ENCODE measurements around the gene TSPEAR. TPM values are rescaled to one million over a fixed set of nuclear protein-coding genes. Genes with fewer than 3 reads are reported as not detected.
"Not testable (repeated sequence)": the region's sequence is repeated elsewhere in the genome, so short reads cannot be mapped to it uniquely, and the experiment has no call there.

Gene TSPEAR
- total and polyA plus RNA-seq, 2 donors (not counting 1 experiment from before 2014, with no cell fraction given), result not detected

DNA sequence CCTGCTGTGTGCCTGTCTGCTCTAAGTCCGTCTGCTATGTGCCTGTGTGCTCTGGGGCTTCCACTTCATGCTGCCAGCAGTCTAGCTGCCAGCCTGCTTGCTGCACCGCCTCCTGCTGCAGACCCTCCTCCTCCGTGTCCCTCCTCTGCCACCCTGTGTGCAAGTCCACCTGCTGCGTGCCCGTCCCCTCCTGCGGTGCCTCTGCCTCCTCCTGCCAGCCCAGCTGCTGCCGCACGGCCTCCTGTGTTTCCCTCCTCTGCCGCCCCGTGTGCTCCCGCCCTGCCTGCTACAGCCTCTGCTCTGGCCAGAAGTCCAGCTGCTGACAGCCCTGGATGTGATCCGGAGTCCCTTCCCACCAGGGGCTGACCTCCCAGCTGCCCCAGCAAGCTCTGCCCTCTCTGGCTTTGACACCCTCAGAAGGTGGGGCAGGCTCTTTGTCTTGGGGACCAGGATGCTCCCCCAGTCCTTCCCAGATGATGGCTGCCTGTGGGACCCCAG lies 73.5 kb downstream of the TSPEAR start:
- not testable (repeated sequence) for H3K27ac Mint-ChIP-seq, H3K4me3 Mint-ChIP-seq

DNA sequence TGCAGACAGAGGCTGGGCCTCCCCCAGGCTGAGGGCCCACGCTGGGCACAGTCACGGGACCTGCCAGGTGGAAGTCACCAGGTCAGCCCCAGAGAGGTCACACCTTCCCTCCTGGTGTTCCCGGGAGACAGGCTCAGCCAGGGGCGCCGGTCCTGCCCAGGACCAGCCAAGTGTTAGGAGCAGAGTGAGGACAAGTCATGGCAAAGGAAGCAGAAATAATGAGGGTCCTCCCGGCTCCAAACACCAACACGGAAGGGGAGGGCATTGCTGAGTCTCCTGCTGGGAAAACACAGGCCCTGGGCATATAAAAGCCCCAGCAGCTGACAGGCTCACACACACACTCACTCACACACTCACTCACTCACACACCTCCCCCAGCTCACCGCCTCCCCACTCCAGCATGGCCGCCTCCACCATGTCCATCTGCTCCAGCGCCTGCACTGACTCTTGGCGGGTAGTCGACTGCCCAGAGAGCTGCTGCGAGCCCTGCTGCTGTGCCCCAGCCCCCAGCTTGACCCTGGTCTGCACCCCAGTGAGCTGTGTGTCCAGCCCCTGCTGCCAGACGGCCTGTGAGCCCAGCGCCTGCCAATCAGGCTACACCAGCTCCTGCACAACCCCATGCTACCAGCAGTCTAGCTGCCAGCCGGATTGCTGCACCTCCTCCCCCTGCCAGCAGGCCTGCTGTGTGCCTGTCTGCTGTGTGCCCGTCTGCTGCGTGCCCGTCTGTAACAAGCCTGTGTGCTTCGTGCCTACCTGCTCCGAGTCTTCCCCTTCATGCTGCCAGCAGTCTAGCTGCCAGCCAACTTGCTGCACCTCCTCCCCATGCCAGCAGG lies 74.1 kb downstream of the TSPEAR start, which contains the start of gene KRTAP10-10:
Gene KRTAP10-10, plus strand, starts transcription at position 339 of the 833 bp plus-strand sequence. Its CDS starts 62 bp downstream, at position 401.
- Mint-ChIP-seq H3K27ac (no peak within 1 kb of the TSS), H3K27me3 (peaks cover 31% of the 10 kb centered on the region), H3K9me3 (ENCODE audit: insufficient read depth) (peaks cover 6% of the 10 kb centered on the region), H3K4me3 (no peak within 1 kb of the TSS), H3K4me1 (no peaks in the 10 kb centered on the region)
- no peaks in the 10 kb centered on the region for H3K36me3 ChIP-seq (replicated peaks in 1 of 2; ENCODE audit: control extremely low read depth in 1 of 2, control insufficient read depth in 1 of 2, extremely low read depth in 1 of 2, insufficient read depth in 2 of 2, low read length in 1 of 2)
- intact Hi-C loops (cut with micrococcal nuclease), result no loop called here
- H3K9me3 ChIP-seq (ENCODE audit: control extremely low read depth in 1 of 3, control insufficient read depth in 2 of 3, insufficient read depth in 1 of 3, low read length in 2 of 3), result peaks cover 0 to 27% (median 11%) of the 10 kb centered on the region in 3 donors
- H2AFZ ChIP-seq (ENCODE audit: insufficient read depth, low read depth, low read length, poor library complexity, severe bottlenecking), result no peak within 1 kb of the TSS
- H3K9ac ChIP-seq (ENCODE audit: low read length), result no peak within 1 kb of the TSS
- no peaks in the 10 kb centered on the region for H4K20me1 ChIP-seq (ENCODE audit: control insufficient read depth, insufficient read depth, low read length, poor library complexity, severe bottlenecking)
- ATAC-seq (ENCODE audit: low read depth) (no peak), DNase-seq (no peak)
- ChIA-PET POLR2A (interaction anchor here (0.6 kb wide), 1 partner anchor 143 kb away, joined by 13 read pairs; no protein-coding TSS in a partner anchor), CTCF (no interaction called here)
- WGBS (ENCODE audit: insufficient coverage), result 72% methylated on average over 13 of the region's 21 CpGs
- no peak within 1 kb of the TSS for H3K27ac ChIP-seq (ENCODE audit: low read length in 2 of 2)
- H3K27me3 ChIP-seq (replicated peaks in 1 of 4; ENCODE audit: control extremely low read depth in 1 of 4, control insufficient read depth in 3 of 4, insufficient read depth in 4 of 4, low read length in 3 of 4), result peaks cover 0 to 18% (median 0%) of the 10 kb centered on the region in 4 experiments
- no peak within 1 kb of the TSS for H3K4me2 ChIP-seq (replicated peaks; ENCODE audit: low read depth, low read length, poor library complexity, severe bottlenecking)
- no peaks in the 10 kb centered on the region for H3K4me1 ChIP-seq (ENCODE audit: control insufficient read depth in 2 of 2, insufficient read depth in 2 of 2, low read length in 2 of 2)
- no peak for TF ChIP-seq EZH2 (IDR thresholded peaks at IDR 0.05; ENCODE audit: borderline replicate concordance, insufficient read depth, low read depth, low read length, poor library complexity, severe bottlenecking)
- H3K79me2 ChIP-seq (ENCODE audit: control insufficient read depth, insufficient read depth, low read length), result no peaks in the 10 kb centered on the region
- no peak within 1 kb of the TSS for H3K4me3 ChIP-seq (ENCODE audit: control extremely low read depth in 1 of 5, extremely low read depth in 1 of 5, insufficient read depth in 1 of 5, low read depth in 2 of 5, low read length in 4 of 5)

More for the DNA sequence above, 73.5 kb downstream of the TSPEAR start:
- H2AFZ ChIP-seq (ENCODE audit: insufficient read depth, low read depth, low read length, poor library complexity, severe bottlenecking); H3K9me3 Mint-ChIP-seq (ENCODE audit: insufficient read depth); H3K4me1 ChIP-seq (ENCODE audit: control insufficient read depth in 2 of 2, insufficient read depth in 2 of 2, low read length in 2 of 2); CTCF ChIA-PET; H4K20me1 ChIP-seq (ENCODE audit: control insufficient read depth, insufficient read depth, low read length, poor library complexity, severe bottlenecking); H3K9ac ChIP-seq (ENCODE audit: low read length); DNase-seq; H3K79me2 ChIP-seq (ENCODE audit: control insufficient read depth, insufficient read depth, low read length); H3K27ac ChIP-seq (ENCODE audit: low read length in 2 of 2); H3K36me3 ChIP-seq (replicated peaks in 1 of 2; ENCODE audit: control extremely low read depth in 1 of 2, control insufficient read depth in 1 of 2, extremely low read depth in 1 of 2, insufficient read depth in 2 of 2, low read length in 1 of 2); H3K4me1 Mint-ChIP-seq; ATAC-seq (ENCODE audit: low read depth); H3K4me3 ChIP-seq (ENCODE audit: control extremely low read depth in 1 of 5, extremely low read depth in 1 of 5, insufficient read depth in 1 of 5, low read depth in 2 of 5, low read length in 4 of 5); H3K4me2 ChIP-seq (replicated peaks; ENCODE audit: low read depth, low read length, poor library complexity, severe bottlenecking); intact Hi-C loops (cut with micrococcal nuclease): not testable (repeated sequence)
- Histone ChIP-seq H3K9me3 (ENCODE audit: control extremely low read depth in 1 of 3, control insufficient read depth in 2 of 3, insufficient read depth in 1 of 3, low read length in 2 of 3) (peaks cover 0 to 22% (median 8%) of the 10 kb centered on the region in 3 donors), H3K27me3 (replicated peaks in 1 of 4; ENCODE audit: control extremely low read depth in 1 of 4, control insufficient read depth in 3 of 4, insufficient read depth in 4 of 4, low read length in 3 of 4) (peaks cover 0 to 18% (median 0%) of the 10 kb centered on the region in 4 experiments)
- WGBS (ENCODE audit: insufficient coverage), result 92% methylated on average over 2 of the region's 12 CpGs
- POLR2A ChIA-PET, result interaction anchor here (0.6 kb wide), 1 partner anchor 144 kb away, joined by 13 read pairs; no protein-coding TSS in a partner anchor
- peaks cover 31% of the 10 kb centered on the region for H3K27me3 Mint-ChIP-seq

All from B cell (primary cell).